GM03348 (cell line): Measurements from ENCODE around the gene MAP4K4.

Experiments used
- DNase-seq: peaks from one replicate; pipeline ENCODE4 v3.0.0; 2012; ENCODE audit warnings: low spot score

Gene MAP4K4

GRCh38 chr2:101815739-101816391, 118.4 kb downstream of the MAP4K4 start:
- DNase-seq, result no peak

- DNase-seq, result no peak
Observed at GRCh38 chr2:101816598-101816997, 119.1 kb downstream of the MAP4K4 start.

- no peak for DNase-seq
Observed at GRCh38 chr2:101817481-101817880, 120.0 kb downstream of the MAP4K4 start.

GRCh38 chr2:101818531-101819451, 121.3 kb downstream of the MAP4K4 start:
- no peak for DNase-seq

GRCh38 chr2:101820519-101820918, 123.0 kb downstream of the MAP4K4 start:
- DNase-seq, result peak; percentile 32

GRCh38 chr2:101821059-101821805, 123.7 kb downstream of the MAP4K4 start:
- DNase-seq, result no peak

GRCh38 chr2:101821828-101822458, 124.4 kb downstream of the MAP4K4 start:
- no peak for DNase-seq

- no peak for DNase-seq
Observed at GRCh38 chr2:101823347-101823791, 125.9 kb downstream of the MAP4K4 start.

- no peak for DNase-seq
Observed at GRCh38 chr2:101823859-101824258, 126.4 kb downstream of the MAP4K4 start.

- DNase-seq, result no peak
Observed at GRCh38 chr2:101826716-101827115, 129.2 kb downstream of the MAP4K4 start.

- DNase-seq, result peak; percentile 70
Observed at GRCh38 chr2:101827246-101827645, 129.7 kb downstream of the MAP4K4 start.

GRCh38 chr2:101828257-101828656, 130.8 kb downstream of the MAP4K4 start:
- no peak for DNase-seq

- peak; percentile 34 for DNase-seq
Observed at GRCh38 chr2:101828673-101829334, 131.3 kb downstream of the MAP4K4 start.

- DNase-seq, result no peak
Observed at GRCh38 chr2:101829429-101829828, 131.9 kb downstream of the MAP4K4 start.

- no peak for DNase-seq
Observed at GRCh38 chr2:101830146-101830545, 132.6 kb downstream of the MAP4K4 start.

- DNase-seq, result peak; percentile 18
Observed at GRCh38 chr2:101830555-101830954, 133.0 kb downstream of the MAP4K4 start.

- DNase-seq, result peak; percentile 76
Observed at GRCh38 chr2:101831351-101831865, 133.9 kb downstream of the MAP4K4 start.

GRCh38 chr2:101832114-101832513, 134.6 kb downstream of the MAP4K4 start:
- peak; percentile 33 for DNase-seq

- no peak for DNase-seq
Observed at GRCh38 chr2:101833890-101834523, 136.5 kb downstream of the MAP4K4 start.

GRCh38 chr2:101837354-101837753, 139.8 kb downstream of the MAP4K4 start:
- no peak for DNase-seq
